ENCODE results near the gene ERBIN.

GRCh38 chr5:65970481-65971367, 44.3 kb downstream of the ERBIN start:
- no peak for TF ChIP-seq GABPA (IDR thresholded peaks at IDR 0.05; ENCODE audit: low read depth)
- TF ChIP-seq POLR2AphosphoS5 (IDR thresholded peaks at IDR 0.05; ENCODE audit: low read depth, low read length), result no peak
- no peak for TF ChIP-seq CTCF (IDR thresholded peaks at IDR 0.05)
- TF ChIP-seq USF2 (IDR thresholded peaks at IDR 0.05; ENCODE audit: borderline replicate concordance, low read depth, low read length), result no peak

Data from SK-N-SH (cell line).